T follicular helper cell (primary cell): ENCODE results near the gene ROBO4.

Experiments
- DNase-seq: peaks from one replicate; pipeline ENCODE4 v3.0.0-alpha.2; 2020; ENCODE audit warnings: low read depth
- total RNA-seq, 2 experiments: gene quantifications; one replicate each; lab custom pipeline; 2026; lab: John Stamatoyannopoulos, UW

Gene ROBO4
- 0 to 0.06 reads per million in 2 experiments for total RNA-seq

GRCh38 chr11:124897674-124898262 is at the start of gene ROBO4:
TSS of gene ROBO4 (minus strand) at chr11:124897865. CDS start at chr11:124897795, 70 bp downstream.
- DNase-seq, result no peak

GRCh38 chr11:124946735-124947141 is 49.1 kb upstream of the ROBO4 start:
- no peak for DNase-seq

GRCh38 chr11:124945826-124946225 is 48.2 kb upstream of the ROBO4 start:
- no peak for DNase-seq

- DNase-seq, result no peak
Measured at GRCh38 chr11:124944565-124944964, 46.9 kb upstream of the ROBO4 start.

- DNase-seq, result no peak
Measured at GRCh38 chr11:124943741-124944140, 46.1 kb upstream of the ROBO4 start.

GRCh38 chr11:124943254-124943616 is 45.6 kb upstream of the ROBO4 start:
- DNase-seq, result no peak

- DNase-seq, result no peak
Measured at GRCh38 chr11:124942466-124943253, 45.0 kb upstream of the ROBO4 start.

- no peak for DNase-seq
Measured at GRCh38 chr11:124941703-124942102, 44.0 kb upstream of the ROBO4 start.

GRCh38 chr11:124938970-124939369 is 41.3 kb upstream of the ROBO4 start:
- DNase-seq, result no peak

GRCh38 chr11:124938206-124938765 is 40.6 kb upstream of the ROBO4 start:
- DNase-seq, result no peak

- DNase-seq, result no peak
Measured at GRCh38 chr11:124937336-124937935, 39.8 kb upstream of the ROBO4 start.

- no peak for DNase-seq
Measured at GRCh38 chr11:124935548-124936514, 38.2 kb upstream of the ROBO4 start, which contains the start of gene HEPACAM. TSS of gene HEPACAM (minus strand) at chr11:124936047. CDS start at chr11:124936006, 41 bp downstream.

GRCh38 chr11:124934862-124935547 is 37.3 kb upstream of the ROBO4 start:
- DNase-seq, result no peak

- DNase-seq, result no peak
Measured at GRCh38 chr11:124930799-124931198, 33.1 kb upstream of the ROBO4 start.

GRCh38 chr11:124928942-124929665 is 31.4 kb upstream of the ROBO4 start:
- DNase-seq, result no peak

- no peak for DNase-seq
Measured at GRCh38 chr11:124923296-124923695, 25.6 kb upstream of the ROBO4 start.

- no peak for DNase-seq
Measured at GRCh38 chr11:124922831-124923230, 25.2 kb upstream of the ROBO4 start.

- peak; percentile 50 for DNase-seq
Measured at GRCh38 chr11:124920870-124921609, 23.4 kb upstream of the ROBO4 start.

GRCh38 chr11:124920356-124920755 is 22.7 kb upstream of the ROBO4 start:
- DNase-seq, result no peak
